Hematopoietic multipotent progenitor cell (in vitro differentiated cells): ENCODE data around the gene PTPRT. TPM values are rescaled to one million over a fixed set of nuclear protein-coding genes. Genes with fewer than 3 reads are reported as not detected.
A peak's percentile ranks its signal among the peaks of the same experiment; 100 is the strongest.

Source experiments
- DNase-seq, 3 donors: peaks; one replicate each; pipeline ENCODE4 v3.0.0-alpha.2; 2011 to 2015; ENCODE audit warnings: low read depth in 2 of 3, low spot score in 2 of 3
- total RNA-seq: library from RNA; depleted of rRNA; stranded (reverse); fragments of >200 nt; gene quantifications from one replicate; pipeline ENCODE4 v1.2.3, GENCODE V29; 2012

PTPRT gene
- total RNA-seq, 1 donor: under 0.01 TPM

- DNase-seq: no peak
These were observed 52.5 kb downstream of the PTPRT start for GRCh38 chr20:43137160-43137559.

DNA sequence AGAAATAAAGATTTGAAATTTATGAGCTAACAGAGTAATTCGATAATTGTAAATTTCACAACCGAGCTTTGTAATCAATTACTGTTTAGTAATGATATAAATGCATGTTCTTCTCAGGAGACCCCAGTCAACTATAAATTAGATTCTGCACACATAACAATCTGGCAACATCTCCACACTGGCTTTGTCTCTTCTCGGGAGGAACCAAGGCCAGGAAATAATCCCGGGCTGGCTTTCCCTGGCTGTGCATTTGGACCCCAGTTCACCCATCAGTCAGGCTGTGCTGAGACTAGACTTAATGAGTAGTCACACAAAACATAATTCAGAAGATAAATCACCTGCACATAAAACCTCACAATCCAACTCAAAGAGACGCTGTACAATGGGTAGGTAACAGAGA is 65.5 kb downstream of the PTPRT start:
- DNase-seq: no peak

- DNase-seq: no peak
These were observed 66.5 kb downstream of the PTPRT start for GRCh38 chr20:43123180-43123579.

DNA sequence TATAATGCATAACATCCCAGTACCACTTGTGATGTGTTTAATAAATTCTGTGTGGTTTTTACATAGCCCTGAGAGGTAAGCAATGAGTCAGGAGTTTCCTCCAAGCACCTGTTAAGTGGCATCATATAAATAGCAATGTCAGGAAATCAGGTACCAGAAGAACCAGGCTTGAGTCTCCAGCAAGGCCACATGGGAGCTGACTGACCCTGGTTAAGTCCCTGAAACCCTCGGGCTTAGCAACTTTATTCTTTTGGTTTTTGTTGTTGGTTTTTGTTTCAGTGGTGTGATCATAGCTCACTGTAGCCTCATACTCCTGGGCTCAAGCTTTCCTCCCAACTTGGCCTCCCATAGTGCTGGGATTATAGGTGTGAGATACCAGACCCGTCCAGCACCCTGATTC is 70.0 kb downstream of the PTPRT start:
- DNase-seq: no peak

- DNase-seq: no peak
These were observed 87.3 kb downstream of the PTPRT start for GRCh38 chr20:43102394-43102793.

- DNase-seq: no peak
These were observed 92.8 kb downstream of the PTPRT start for GRCh38 chr20:43096931-43097260.

DNA sequence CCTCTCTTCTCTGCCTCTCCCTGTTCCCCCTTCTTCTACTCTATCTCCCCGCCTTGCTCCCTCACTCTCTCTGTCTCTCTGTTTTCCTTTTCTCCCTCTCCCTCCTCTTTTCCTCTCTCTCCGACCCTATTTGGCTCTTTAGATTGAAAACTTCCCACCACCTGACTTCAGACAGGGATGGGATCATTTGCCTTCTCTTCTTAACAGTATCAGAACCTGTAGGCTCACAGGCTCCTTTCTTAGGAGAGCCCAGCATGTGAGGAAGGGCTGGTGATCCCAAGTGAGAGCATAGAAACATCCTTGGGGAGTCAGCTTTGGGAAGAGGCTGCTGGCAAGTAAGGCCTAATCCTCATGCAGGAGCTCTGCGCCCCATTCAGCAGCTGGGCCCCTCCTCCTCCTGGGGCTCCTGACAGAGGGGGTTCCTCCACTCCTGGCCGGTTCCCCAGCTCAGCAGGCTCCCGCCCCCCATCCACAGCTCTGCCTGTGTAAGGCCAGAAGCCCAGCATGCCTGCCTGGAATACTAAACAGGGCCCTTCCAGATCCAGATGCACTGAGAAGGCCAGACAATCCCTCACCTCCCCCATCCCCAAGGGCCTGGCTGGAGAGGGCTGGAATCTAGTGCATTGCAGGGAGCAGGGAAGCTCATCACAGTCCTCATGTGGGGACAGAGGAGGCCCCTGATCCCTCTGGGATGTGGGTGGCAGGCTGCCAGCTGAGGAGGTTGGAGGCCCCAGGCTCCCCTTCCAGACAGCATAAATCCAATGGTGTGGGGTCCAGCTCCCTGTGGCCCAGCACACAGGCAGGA is 93.4 kb downstream of the PTPRT start:
- DNase-seq: no peak

DNA sequence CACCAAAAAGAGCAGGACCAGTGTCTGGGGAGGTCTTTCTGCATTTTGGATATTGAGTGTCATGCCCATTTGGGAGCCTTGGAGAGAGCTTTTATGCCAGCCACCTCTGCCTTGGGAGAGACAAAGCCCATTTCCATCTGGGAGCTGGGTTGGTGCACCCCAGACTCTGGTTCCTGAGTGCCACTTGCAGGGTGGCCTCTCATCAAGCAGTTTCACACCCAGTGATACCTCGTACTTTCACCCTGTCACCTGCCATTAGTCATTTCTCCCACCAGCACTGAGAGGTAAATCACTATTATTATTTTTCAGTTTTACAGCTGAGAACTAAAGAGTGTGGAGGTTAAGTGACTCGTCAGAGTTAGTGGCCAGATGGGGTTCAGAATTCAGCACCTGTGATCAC is 94.7 kb downstream of the PTPRT start:
- DNase-seq: no peak

GRCh38 chr20:43092386-43093088 is 97.2 kb downstream of the PTPRT start:
- DNase-seq: no peak

DNA sequence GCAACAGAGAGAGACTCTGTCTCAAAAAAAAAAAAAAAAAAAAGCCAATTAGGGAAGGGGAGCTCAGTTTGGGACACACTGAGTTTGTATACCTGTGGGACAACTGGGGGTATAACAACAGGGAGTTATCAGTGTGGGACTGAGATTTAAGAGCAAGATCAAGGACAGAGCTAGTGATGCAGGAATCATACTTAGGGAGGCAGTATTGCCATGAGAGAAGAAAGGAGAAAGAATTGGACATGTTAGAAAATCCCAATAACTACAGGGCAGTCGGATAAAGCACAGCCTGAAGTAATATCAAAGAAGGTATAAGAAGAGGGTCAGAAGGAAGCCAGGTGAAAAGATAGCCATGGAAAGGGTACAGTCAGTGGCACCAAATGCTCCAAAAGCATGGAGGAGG is 121.2 kb downstream of the PTPRT start:
- no peak for DNase-seq

DNA sequence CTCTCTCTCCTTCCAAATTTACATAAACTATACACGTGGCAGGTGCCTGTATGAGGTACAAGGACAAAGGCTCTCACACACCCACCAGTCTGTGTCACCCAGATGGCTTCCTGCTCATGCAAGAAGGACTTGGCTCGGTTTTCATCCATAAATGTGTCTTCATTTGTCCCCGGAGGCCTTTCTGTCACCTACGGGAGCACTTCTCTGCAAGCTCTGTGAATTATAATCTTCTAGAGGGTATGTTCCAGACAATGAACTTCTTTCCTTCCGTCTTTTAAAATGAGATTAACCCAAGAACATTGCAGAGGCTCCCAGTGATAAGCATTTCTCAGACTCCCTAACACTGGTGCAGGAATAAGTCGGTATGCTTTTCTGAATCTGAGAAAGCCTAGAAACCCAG is 123.6 kb downstream of the PTPRT start:
- no peak for DNase-seq

DNA sequence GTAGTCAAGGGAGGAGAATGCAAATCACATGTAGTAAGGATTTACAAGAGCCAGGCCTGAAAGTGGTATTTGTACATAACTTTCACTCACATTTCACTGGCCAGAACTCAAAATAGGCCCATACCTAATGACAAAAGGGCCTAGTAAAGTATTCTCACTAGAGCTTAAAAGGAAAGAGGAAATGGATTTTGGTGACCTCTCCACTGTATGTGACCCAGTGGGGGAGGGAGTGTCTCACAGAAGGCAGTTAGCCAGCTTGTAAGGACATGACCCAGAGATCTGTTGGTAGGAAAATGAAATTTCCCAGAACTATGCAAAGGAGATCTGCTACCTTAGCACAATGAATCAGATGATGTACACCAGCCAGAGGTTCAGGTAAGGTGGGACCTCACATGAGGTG is 124.4 kb downstream of the PTPRT start:
- DNase-seq: no peak

GRCh38 chr20:43058077-43058476 is 131.6 kb downstream of the PTPRT start:
- no peak for DNase-seq

- DNase-seq: no peak
These were observed 132.4 kb downstream of the PTPRT start for GRCh38 chr20:43057317-43057716.

- DNase-seq: no peak
These were observed 134.4 kb downstream of the PTPRT start for GRCh38 chr20:43055181-43055884.

DNA sequence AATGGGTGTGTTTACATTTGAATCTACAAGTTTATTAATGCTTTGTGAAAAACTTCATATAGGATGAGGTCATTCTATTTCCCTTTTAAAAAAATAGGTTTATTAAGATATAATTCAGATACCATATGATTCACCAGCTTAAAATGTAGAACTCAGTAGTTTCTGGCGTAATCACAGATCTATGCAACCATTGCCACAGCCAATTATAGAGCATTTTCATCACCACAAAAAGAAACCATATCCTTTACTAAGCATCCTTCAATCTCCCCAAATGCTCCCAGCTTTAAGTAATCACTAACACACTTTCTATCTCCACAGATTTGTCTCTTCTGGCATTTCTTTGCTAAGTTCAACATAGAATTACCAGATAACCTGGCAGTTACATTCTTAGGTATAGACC is 137.2 kb downstream of the PTPRT start:
- DNase-seq: no peak

DNA sequence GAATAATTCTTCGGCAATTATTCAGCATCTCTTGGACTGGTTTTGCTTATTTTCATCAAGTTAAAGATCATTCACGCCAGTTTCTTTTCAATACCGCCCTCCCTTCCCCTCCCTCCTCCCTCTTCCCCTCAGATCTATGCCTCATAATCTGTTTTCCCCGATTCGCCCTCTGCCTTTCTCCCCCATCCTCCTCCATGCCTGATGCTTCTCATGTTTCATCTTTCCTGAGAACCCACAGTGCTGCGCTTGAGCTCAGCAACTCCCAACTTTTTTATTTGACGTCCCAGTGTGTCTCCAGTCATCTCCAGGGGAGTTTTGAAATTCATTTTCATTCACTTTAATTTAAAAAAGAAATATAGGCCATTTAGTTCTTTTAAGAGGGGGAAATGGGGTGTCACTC is 142.7 kb downstream of the PTPRT start:
- no peak for DNase-seq

DNA sequence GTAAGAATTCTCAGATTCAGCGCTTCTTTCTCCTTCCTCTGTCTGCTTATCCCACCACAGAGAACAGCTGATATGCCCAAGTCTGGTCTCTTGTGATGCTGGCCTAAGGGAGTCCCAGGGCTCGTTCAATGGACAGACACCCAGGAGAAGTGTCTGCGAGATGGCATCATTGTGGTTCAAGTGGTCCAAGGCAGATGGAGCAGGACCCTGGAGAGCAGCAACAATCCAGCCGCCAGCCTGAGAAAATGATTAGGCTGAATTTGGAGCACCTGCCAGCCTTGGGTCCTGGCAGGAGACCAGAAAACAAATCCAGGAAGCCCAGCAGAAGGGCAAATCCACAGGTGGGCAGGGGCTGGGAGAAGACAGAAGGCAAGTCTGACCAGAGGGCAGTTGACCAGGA is 145.8 kb downstream of the PTPRT start:
- no peak for DNase-seq

GRCh38 chr20:43040427-43040826 is 149.3 kb downstream of the PTPRT start:
- peak in 1 of 3 donors; percentile 7 for DNase-seq

- DNase-seq: no peak
These were observed 151.9 kb downstream of the PTPRT start for GRCh38 chr20:43037605-43038309.
